CD14-positive monocyte (primary cell): ENCODE data around the gene INPP5F. TPM values are rescaled to one million over a fixed set of nuclear protein-coding genes. Genes with fewer than 3 reads are reported as not detected.

Experiments
- DNase-seq, 3 donors: peaks; one replicate each; pipeline ENCODE4 v3.0.0-alpha.2; 2011 to 2022
- H2AFZ ChIP-seq: 2 replicates; pipeline ENCODE4 v1.6.0; 2012; ENCODE audit warnings: mild to moderate bottlenecking, low read depth, low read length, inconsistent platforms; ENCODE audit not compliant: insufficient read depth, poor library complexity, severe bottlenecking
- H3K27ac ChIP-seq, 2 donors: 1 replicate in 1 of 2; 2 replicates in 1 of 2; pipeline ENCODE4 v1.5.1; 2012 to 2013; ENCODE audit warnings: low read length in 2 of 2, control low read depth in 1 of 2, inconsistent platforms in 1 of 2, low read depth in 1 of 2, mild to moderate bottlenecking in 1 of 2
- H3K27me3 ChIP-seq, 2 donors: one replicate each; pipeline versions ENCODE4 v1.6.0 to v1.6.1; 2011 to 2013; ENCODE audit warnings: low read length in 2 of 2; ENCODE audit not compliant: control insufficient read depth in 2 of 2, insufficient read depth in 2 of 2
- H3K36me3 ChIP-seq, 2 donors: replicated peaks in 1 of 2; 1 replicate in 1 of 2; 2 replicates in 1 of 2; pipeline versions ENCODE4 v1.5.1 to v1.6.1; 2012 to 2013; ENCODE audit warnings: low read length in 2 of 2, control low read depth in 1 of 2, inconsistent platforms in 1 of 2, mild to moderate bottlenecking in 1 of 2; ENCODE audit not compliant: insufficient read depth in 2 of 2, control insufficient read depth in 1 of 2
- H3K4me1 ChIP-seq, 2 donors: 1 replicate in 1 of 2; 2 replicates in 1 of 2; pipeline versions ENCODE4 v1.5.1 to v1.6.1; 2012 to 2013; ENCODE audit warnings: low read length in 2 of 2, control low read depth in 1 of 2, inconsistent platforms in 1 of 2, mild to moderate bottlenecking in 1 of 2, moderate library complexity in 1 of 2; ENCODE audit not compliant: insufficient read depth in 2 of 2, control insufficient read depth in 1 of 2
- H3K4me2 ChIP-seq: replicated peaks from 2 replicates; pipeline ENCODE3; 2012; ENCODE audit warnings: low read length, moderate library complexity, mild to moderate bottlenecking; ENCODE audit not compliant: poor library complexity, severe bottlenecking; ENCODE audit errors: extremely low read depth
- H3K4me3 ChIP-seq, 3 experiments: fragments of 200-600 bp in 1 of 3; sonication (generic) in 1 of 3; replicated peaks in 1 of 3; 1 replicate in 2 of 3; 2 replicates in 1 of 3; pipeline ENCODE4 v1.5.1; 2011 to 2013; ENCODE audit warnings: low read length in 3 of 3, mild to moderate bottlenecking in 3 of 3, control low read depth in 2 of 3, low read depth in 2 of 3, inconsistent platforms in 1 of 3, moderate library complexity in 1 of 3
- H3K79me2 ChIP-seq: 2 replicates; pipeline ENCODE4 v1.6.0; 2012; ENCODE audit warnings: mild to moderate bottlenecking, control low read depth, inconsistent platforms, low read length, moderate library complexity; ENCODE audit not compliant: insufficient read depth
- H3K9ac ChIP-seq: 2 replicates; pipeline ENCODE4 v1.6.0; 2017; ENCODE audit warnings: low read length, mild to moderate bottlenecking; ENCODE audit not compliant: insufficient read depth, poor library complexity, severe bottlenecking
- H3K9me3 ChIP-seq, 2 donors: replicated peaks in 1 of 2; 1 replicate in 1 of 2; 2 replicates in 1 of 2; pipeline versions ENCODE4 v1.5.1 to v1.6.1; 2012 to 2013; ENCODE audit warnings: low read length in 2 of 2, control low read depth in 1 of 2; ENCODE audit not compliant: control insufficient read depth in 1 of 2, insufficient read depth in 1 of 2
- H4K20me1 ChIP-seq: 2 replicates; pipeline ENCODE4 v1.6.0; 2012; ENCODE audit warnings: mild to moderate bottlenecking, low read length, control low read depth, moderate library complexity; ENCODE audit not compliant: insufficient read depth
- H3K27ac Mint-ChIP-seq, 7 donors: one replicate each; pipeline ENCODE4 v1.8.0; 2020; ENCODE audit warnings: mild to moderate bottlenecking in 7 of 7, mixed read lengths in 7 of 7, moderate library complexity in 6 of 7, inconsistent platforms in 2 of 7
- H3K27me3 Mint-ChIP-seq, 3 donors: one replicate each; pipeline ENCODE4 v1.8.0; 2021 to 2022; ENCODE audit warnings: low read depth in 3 of 3, mild to moderate bottlenecking in 3 of 3, mixed read lengths in 3 of 3, moderate library complexity in 3 of 3, inconsistent platforms in 1 of 3
- H3K36me3 Mint-ChIP-seq, 2 donors: one replicate each; pipeline ENCODE4 v1.8.0; 2020; ENCODE audit warnings: mixed read lengths in 2 of 2, inconsistent platforms in 1 of 2, mild to moderate bottlenecking in 1 of 2
- H3K4me1 Mint-ChIP-seq: one replicate; pipeline ENCODE4 v1.8.0; 2020; ENCODE audit warnings: mild to moderate bottlenecking, mixed read lengths
- H3K4me3 Mint-ChIP-seq, 2 donors: one replicate each; pipeline ENCODE4 v1.8.0; 2020; ENCODE audit warnings: mild to moderate bottlenecking in 2 of 2, mixed read lengths in 2 of 2, moderate library complexity in 1 of 2
- H3K9me3 Mint-ChIP-seq, 7 donors: one replicate each; pipeline ENCODE4 v1.8.0; 2020 to 2022; ENCODE audit warnings: mixed read lengths in 7 of 7, mild to moderate bottlenecking in 6 of 7, moderate library complexity in 6 of 7, inconsistent platforms in 2 of 7
- CTCF ChIP-seq: fragments of 200-600 bp; IDR thresholded peaks from one replicate; pipeline ENCODE4 v1.8.0; 2022; ENCODE audit warnings: antibody characterized with exemption, mild to moderate bottlenecking
- WGBS: methylation state at CpG from one replicate; pipeline ENCODE4 v1.1.5; 2013; ENCODE audit warnings: missing lambda C conversion rate; ENCODE audit not compliant: insufficient coverage; 5-methylcytosine and 5-hydroxymethylcytosine counted together
- intact Hi-C, 2 donors: fragments of 100-400 bp; cut with micrococcal nuclease; formaldehyde crosslinking; loops; one replicate each; pipeline versions ENCODE4 v1.15.0 to v1.15.1; 2023
- polyA plus RNA-seq, 3 donors: library from polyadenylated mRNA; depleted of rRNA in 1 of 3; unstranded in 2 of 3; stranded (reverse) in 1 of 3; fragments of 300-500 nt in 2 of 3; fragments of >200 nt in 1 of 3; fragmentation: Illumina TruSeq in 2 of 3; gene quantifications; 1 replicate in 2 of 3; 2 replicates in 1 of 3; pipeline ENCODE4 v1.2.3, GENCODE V29; 2012 to 2021

The INPP5F gene
- polyA plus RNA-seq, 3 donors = 5.1 to 6.9 (median 5.4) TPM

GRCh38 chr10:119762035-119762434 lies 36.2 kb downstream of the INPP5F start:
- Mint-ChIP-seq H3K36me3 (peaks cover 3 to 18% of the 10 kb centered on the region in 2 donors), H3K9me3 (peaks cover 0 to 2% (median 0%) of the 10 kb centered on the region in 7 donors), H3K4me3 (no peak overlapping the region), H3K27ac (peak overlapping the region in 1 of 7 donors; percentile 23), H3K4me1 (no peaks in the 10 kb centered on the region), H3K27me3 (no peaks in the 10 kb centered on the region)
- TF ChIP-seq CTCF = no peak
- Histone ChIP-seq H3K36me3 (peaks cover 0 to 5% of the 10 kb centered on the region in 2 donors), H3K9me3 (no peaks in the 10 kb centered on the region), H3K79me2 (no peaks in the 10 kb centered on the region), H2AFZ (no peak overlapping the region), H3K4me1 (no peaks in the 10 kb centered on the region), H4K20me1 (no peaks in the 10 kb centered on the region), H3K4me2 (no peak overlapping the region), H3K9ac (no peak overlapping the region), H3K4me3 (no peak overlapping the region), H3K27me3 (no peaks in the 10 kb centered on the region), H3K27ac (no peak overlapping the region)
- 100% methylated on average over 2 of the region's 3 CpGs for WGBS
- intact Hi-C loops = no loop called here
- no peak for DNase-seq

- H3K9me3 Mint-ChIP-seq = peaks cover 0 to 2% (median 0%) of the 10 kb centered on the region in 7 donors
- no peak overlapping the region for H3K9ac ChIP-seq
- H3K36me3 Mint-ChIP-seq = peaks cover 0 to 15% of the 10 kb centered on the region in 2 donors
- no peaks in the 10 kb centered on the region for H3K79me2 ChIP-seq
- intact Hi-C loops = no loop called here
- no peak overlapping the region for H2AFZ ChIP-seq
- no peak overlapping the region for H3K4me3 ChIP-seq
- no peaks in the 10 kb centered on the region for H3K27me3 ChIP-seq
- no peak for DNase-seq
- H3K27ac Mint-ChIP-seq = no peak overlapping the region
- no peak for TF ChIP-seq CTCF
- no peak overlapping the region for H3K4me2 ChIP-seq
- H3K4me1 Mint-ChIP-seq = no peaks in the 10 kb centered on the region
- no peaks in the 10 kb centered on the region for H3K9me3 ChIP-seq
- no peak overlapping the region for H3K4me3 Mint-ChIP-seq
- no peak overlapping the region for H3K27ac ChIP-seq
- 95% methylated on average over 6 of the region's 8 CpGs for WGBS
- no peaks in the 10 kb centered on the region for H3K4me1 ChIP-seq
- H3K36me3 ChIP-seq = peaks cover 0 to 2% of the 10 kb centered on the region in 2 donors
- H3K27me3 Mint-ChIP-seq = no peaks in the 10 kb centered on the region
- H4K20me1 ChIP-seq = no peaks in the 10 kb centered on the region
Observed at GRCh38 chr10:119762805-119763798, 37.3 kb downstream of the INPP5F start.
